K562 (cell line): ENCODE data around the gene SAMD3. TPM values are rescaled to one million over a fixed set of nuclear protein-coding genes. Genes with fewer than 3 reads are reported as not detected.
A peak's percentile ranks its signal among the peaks of the same experiment; 100 is the strongest.

Experiments
- ATAC-seq: fragments of 200-7000 bp; cut with Tn5 transposase; 3 replicates; pipeline ENCODE4 v1.9.1; 2020; ENCODE audit warnings: moderate library complexity
- BruUV-seq: library from RNA; stranded (reverse); fragments of 400-500 nt; replicated peaks from 2 replicates; lab custom pipeline; 2021; lab: Mats Ljungman, UMichigan
- CTCF ChIA-PET: fragments of 300-600 bp; formaldehyde crosslinking; extraction: SDS; loops from one replicate; lab custom pipeline; 2021; ENCODE audit warnings: low intra/inter-chr PET ratio; lab: Yijun Ruan, JAX
- POLR2A ChIA-PET: fragments of 300-600, 350-650 bp; sonication (Branson Sonifier 250); formaldehyde crosslinking; extraction: SDS; loops from one replicate; lab custom pipeline; 2021; ENCODE audit warnings: antibody characterized with exemption, inconsistent platforms; lab: Yijun Ruan, JAX
- DNase-seq, 4 experiments: peaks; one replicate each; pipeline versions ENCODE4 v3.0.0 to v3.0.0-alpha.2; 2011 to 2018; ENCODE audit warnings: low spot score in 3 of 4, mixed read lengths in 3 of 4; ENCODE audit errors: extremely low read depth in 1 of 4
- FAIRE-seq: peaks from 2 replicates; lab custom pipeline; 2011; peaks lifted over from hg19 to GRCh38; lab: Jason Lieb, UNC
- H2AFZ ChIP-seq: 2 replicates; pipeline ENCODE4 v1.6.0; 2011; ENCODE audit warnings: low read depth, low read length, control low read depth, inconsistent platforms
- H3K27ac ChIP-seq: fragments of 200-600 bp; 3 replicates; pipeline ENCODE4 v1.8.0; 2011; ENCODE audit warnings: low read depth, mild to moderate bottlenecking, control low read depth, inconsistent platforms, low read length, moderate library complexity, mixed read lengths; ENCODE audit errors: extremely low read depth
- H3K27me3 ChIP-seq, 2 experiments: fragments of 300-600 bp in 1 of 2; 2 replicates in 1 of 2; 3 replicates in 1 of 2; pipeline versions ENCODE4 v1.6.0 to v1.8.0; 2011; ENCODE audit warnings: inconsistent platforms in 2 of 2, low read length in 2 of 2, mild to moderate bottlenecking in 1 of 2, mixed read lengths in 1 of 2, moderate library complexity in 1 of 2; ENCODE audit not compliant: control insufficient read depth in 2 of 2, insufficient read depth in 2 of 2
- H3K36me3 ChIP-seq: fragments of 300-600 bp; 3 replicates; pipeline ENCODE4 v1.8.0; 2011; ENCODE audit warnings: mild to moderate bottlenecking, low read length, inconsistent platforms; ENCODE audit not compliant: control insufficient read depth, insufficient read depth
- H3K4me1 ChIP-seq, 2 experiments: fragments of 200-600 bp in 1 of 2; replicated peaks in 1 of 2; 2 replicates in 1 of 2; 3 replicates in 1 of 2; pipeline versions ENCODE4 v1.5.1 to v1.8.0; 2011; ENCODE audit warnings: inconsistent platforms in 2 of 2, low read length in 2 of 2, mild to moderate bottlenecking in 1 of 2, mixed read lengths in 1 of 2, moderate library complexity in 1 of 2; ENCODE audit not compliant: control insufficient read depth in 2 of 2, insufficient read depth in 2 of 2
- H3K4me2 ChIP-seq: 2 replicates; pipeline ENCODE4 v1.6.1; 2011; ENCODE audit warnings: low read length, control low read depth, inconsistent platforms, mixed read lengths; ENCODE audit not compliant: insufficient read depth
- H3K4me3 ChIP-seq: fragments of 200-600 bp; sonication (generic), shearing (Covaris generic); 2 replicates; pipeline ENCODE4 v1.5.1; 2016; ENCODE audit warnings: control low read depth, inconsistent platforms
- H3K79me2 ChIP-seq: fragments of 200-600 bp; 3 replicates; pipeline ENCODE4 v1.8.0; 2011; ENCODE audit warnings: low read length, inconsistent platforms; ENCODE audit not compliant: control insufficient read depth, insufficient read depth
- H3K9ac ChIP-seq, 2 experiments: 2 replicates each; pipeline versions ENCODE4 v1.6.0 to v1.6.1; 2011; ENCODE audit warnings: low read depth in 2 of 2, low read length in 2 of 2, control low read depth in 1 of 2, inconsistent platforms in 1 of 2, mild to moderate bottlenecking in 1 of 2, mixed read lengths in 1 of 2; ENCODE audit not compliant: insufficient read depth in 1 of 2
- H3K9me1 ChIP-seq: one replicate; pipeline ENCODE4 v1.6.0; 2011; ENCODE audit warnings: inconsistent platforms, mild to moderate bottlenecking, low read length, moderate library complexity; ENCODE audit not compliant: control insufficient read depth, insufficient read depth
- H3K9me3 ChIP-seq: replicated peaks from 2 replicates; pipeline ENCODE4 v1.5.1; 2011; ENCODE audit warnings: low read depth, low read length, inconsistent platforms; ENCODE audit not compliant: control insufficient read depth, insufficient read depth
- H4K20me1 ChIP-seq: replicated peaks from 2 replicates; pipeline ENCODE4 v1.6.1; 2011; ENCODE audit warnings: low read length, inconsistent platforms, mixed read lengths; ENCODE audit not compliant: control insufficient read depth, insufficient read depth
- ARHGAP35 ChIP-seq: fragments of 450-650 bp; IDR thresholded peaks from 2 replicates; pipeline ENCODE4 v1.6.1; 2018; ENCODE audit not compliant: partially characterized antibody
- ELF2 ChIP-seq: fragments of 250-450 bp; sonication (Bioruptor Pico); IDR thresholded peaks from 2 replicates; pipeline ENCODE4 v1.5.0; 2021; ENCODE audit warnings: mild to moderate bottlenecking
- FOSL1 ChIP-seq: fragments of 200-800 bp; sonication (Bioruptor generic); conservative IDR thresholded peaks from 2 replicates; pipeline ENCODE4 v1.6.1; 2016; ENCODE audit warnings: missing genetic modification characterization, missing compliant biosample characterization
- HES1 ChIP-seq: fragments of 450-650 bp; IDR thresholded peaks from 2 replicates; pipeline ENCODE4 v1.6.1; 2016; ENCODE audit warnings: low read depth, mild to moderate bottlenecking, moderate library complexity
- LEF1 ChIP-seq: fragments of 450-650 bp; IDR thresholded peaks from 2 replicates; pipeline ENCODE4 v1.6.1; 2016; ENCODE audit warnings: mild to moderate bottlenecking
- PURB ChIP-seq: sonication (generic); formaldehyde crosslinking; IDR thresholded peaks from 2 replicates; pipeline ENCODE4 v1.9.0; 2021; ENCODE audit warnings: low read depth, mild to moderate bottlenecking, missing genetic modification reagents
- RBM14 ChIP-seq: fragments of 200-400 bp; formaldehyde crosslinking; IDR thresholded peaks from 2 replicates; pipeline ENCODE4 v1.6.1; 2018; ENCODE audit warnings: low read depth, mild to moderate bottlenecking, low read length, moderate library complexity, borderline replicate concordance; ENCODE audit not compliant: insufficient read depth
- RNF2 ChIP-seq: sonication (generic); IDR thresholded peaks from 2 replicates; pipeline ENCODE4 v1.6.1; 2016
- STAT5B ChIP-seq: fragments of 250-450 bp; sonication (Bioruptor Pico); IDR thresholded peaks from 2 replicates; pipeline ENCODE4 v1.8.0; 2021; ENCODE audit warnings: mild to moderate bottlenecking, inconsistent platforms
- THAP12 ChIP-seq: fragments of 250-450 bp; sonication (Bioruptor Pico); IDR thresholded peaks from 2 replicates; pipeline ENCODE4 v1.9.0; 2021; ENCODE audit warnings: mild to moderate bottlenecking, inconsistent platforms
- ZFX ChIP-seq: sonication (generic); formaldehyde crosslinking; IDR thresholded peaks from 2 replicates; pipeline ENCODE4 v1.8.0; 2022; ENCODE audit warnings: mild to moderate bottlenecking, missing genetic modification reagents, moderate library complexity
- ZNF121 ChIP-seq: sonication (generic); formaldehyde crosslinking; conservative IDR thresholded peaks from 2 replicates; pipeline ENCODE4 v1.8.0; 2022; ENCODE audit warnings: missing genetic modification reagents
- ZNF384 ChIP-seq: IDR thresholded peaks from 2 replicates; pipeline ENCODE4 v1.6.1; 2012; ENCODE audit warnings: low read depth, low read length, improper control_type of control experiment
- WGBS: fragments of 100-300 bp; shearing (Covaris generic); methylation state at CpG from one replicate; pipeline ENCODE4 v1.1.6; 2016; ENCODE audit warnings: low coverage, mixed read lengths; ENCODE audit not compliant: insufficient coverage; ENCODE audit errors: missing lambda C conversion rate; 5-methylcytosine and 5-hydroxymethylcytosine counted together
- in situ Hi-C: fragments of 300-500 bp; cut with MboI; formaldehyde crosslinking; loops from 4 replicates; pipeline ENCODE4 v1.15.0; 2018; ENCODE audit warnings: inconsistent platforms, mixed read lengths
- intact Hi-C: fragments of 100-400 bp; cut with micrococcal nuclease; formaldehyde crosslinking; loops from 2 replicates; pipeline ENCODE4 v1.14.2; 2022
- polyA plus RNA-seq, 8 experiments: library from polyadenylated mRNA; depleted of rRNA in 4 of 8; stranded (reverse) in 5 of 8; unstranded in 3 of 8; fragments of >200 nt; fragmentation: Nextera tagmentation in 2 of 8; fragmentation: Illumina TruSeq in 1 of 8; extraction: Ambion mirVana in 2 of 8; extraction: Trizol in 1 of 8; gene quantifications; 2 replicates each; pipeline versions ENCODE4 v1.2.1 to v1.2.3, GENCODE V29; 2011 to 2014; ENCODE audit warnings: inconsistent platforms in 1 of 8, missing spikeins in 1 of 8
- total RNA-seq, 7 experiments: library from RNA; depleted of rRNA in 6 of 7; stranded (reverse); fragments of >200 nt in 6 of 7; fragmentation: Illumina TruSeq in 2 of 7; extraction: Trizol in 2 of 7; gene quantifications; 2 replicates each; pipeline versions ENCODE4 v1.2.1 to v1.2.3, GENCODE V29; 2011 to 2021; ENCODE audit warnings: low replicate concordance in 1 of 7
- TF ChIP-seq, protein P1 (sequence below): fragments of 250-450 bp; sonication (Bioruptor Pico); IDR thresholded peaks from 2 replicates; pipeline ENCODE4 v1.8.0; 2022; ENCODE audit warnings: moderate library complexity, mild to moderate bottlenecking, inconsistent platforms

The SAMD3 gene
- total and polyA plus RNA-seq, 9 of the 15 experiments (the other 6 are each of a cell fraction or from before 2014, with no cell fraction given): 0.03 to 0.21 (median 0.18) TPM; not detected in 5

- Histone ChIP-seq H3K4me3 (no peak overlapping the region), H3K9ac (no peak overlapping the region), H4K20me1 (no peaks in the 10 kb centered on the region), H3K4me1 (no peaks in the 10 kb centered on the region; a peak in 2 of 5 replicates), H3K4me2 (no peak overlapping the region), H2AFZ (no peak overlapping the region), H3K9me1 (no peaks in the 10 kb centered on the region), H3K36me3 (no peaks in the 10 kb centered on the region), H3K27me3 (no peaks in the 10 kb centered on the region), H3K79me2 (no peaks in the 10 kb centered on the region), H3K9me3 (no peaks in the 10 kb centered on the region), H3K27ac (no peak overlapping the region)
- ChIA-PET POLR2A (no interaction called here), CTCF (no interaction called here)
- 32% methylated on average over 7 of the region's 7 CpGs for WGBS
- FAIRE-seq (peak; percentile 6), DNase-seq (no peak), ATAC-seq (no peak)
- BruUV-seq: no TSS peak
- in situ Hi-C loops (no loop called here), intact Hi-C loops (no loop called here)
- TF ChIP-seq FOSL1 (tag): no peak
- no peak for TF ChIP-seq ARHGAP35
- no peak for TF ChIP-seq ZFX (CRISPR knock-in tag)
- TF ChIP-seq PURB: no peak
- TF ChIP-seq ELF2 (CRISPR knock-in tag): no peak
- no peak for TF ChIP-seq RBM14
- no peak for TF ChIP-seq RNF2
- TF ChIP-seq LEF1: no peak
- no peak for TF ChIP-seq ZNF121 (CRISPR knock-in tag)
- TF ChIP-seq HES1: no peak
- TF ChIP-seq, protein P1, sequence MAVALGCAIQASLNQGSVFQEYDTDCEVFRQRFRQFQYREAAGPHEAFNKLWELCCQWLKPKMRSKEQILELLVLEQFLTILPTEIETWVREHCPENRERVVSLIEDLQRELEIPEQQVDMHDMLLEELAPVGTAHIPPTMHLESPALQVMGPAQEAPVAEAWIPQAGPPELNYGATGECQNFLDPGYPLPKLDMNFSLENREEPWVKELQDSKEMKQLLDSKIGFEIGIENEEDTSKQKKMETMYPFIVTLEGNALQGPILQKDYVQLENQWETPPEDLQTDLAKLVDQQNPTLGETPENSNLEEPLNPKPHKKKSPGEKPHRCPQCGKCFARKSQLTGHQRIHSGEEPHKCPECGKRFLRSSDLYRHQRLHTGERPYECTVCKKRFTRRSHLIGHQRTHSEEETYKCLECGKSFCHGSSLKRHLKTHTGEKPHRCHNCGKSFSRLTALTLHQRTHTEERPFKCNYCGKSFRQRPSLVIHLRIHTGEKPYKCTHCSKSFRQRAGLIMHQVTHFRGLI (CRISPR knock-in tag): no peak
- TF ChIP-seq STAT5B (CRISPR knock-in tag): no peak
- TF ChIP-seq THAP12 (CRISPR knock-in tag): no peak
- no peak for TF ChIP-seq ZNF384
These were observed 84.4 kb downstream of the SAMD3 start for GRCh38 chr6:130138116-130138908.
